Measurements from ENCODE around the gene NME5.

- no peak for TF ChIP-seq EP300 (IDR thresholded peaks at IDR 0.05; ENCODE audit: borderline replicate concordance in 1 of 2, low read depth in 2 of 2, low read length in 2 of 2)
- TF ChIP-seq POLR2AphosphoS5 (IDR thresholded peaks at IDR 0.05; ENCODE audit: low read depth, low read length) = no peak
- TF ChIP-seq USF2 (IDR thresholded peaks at IDR 0.05; ENCODE audit: low read length) = no peak
- TF ChIP-seq CTCF (IDR thresholded peaks at IDR 0.05; ENCODE audit: control extremely low read depth in 1 of 3, insufficient read depth in 1 of 3, low read depth in 1 of 3, low read length in 3 of 3) = no peak
- TF ChIP-seq GABPA (IDR thresholded peaks at IDR 0.05; ENCODE audit: borderline replicate concordance, insufficient read depth, low read length) = no peak
- TF ChIP-seq EGR1 (IDR thresholded peaks at IDR 0.05; ENCODE audit: borderline replicate concordance, low read depth, low read length) = no peak
- no peak for TF ChIP-seq EZH2 (IDR thresholded peaks at IDR 0.05; ENCODE audit: low read depth, low read length, severe bottlenecking)
- TF ChIP-seq NRF1 (IDR thresholded peaks at IDR 0.05; ENCODE audit: low read depth, low read length) = no peak
- TF ChIP-seq POLR2A (IDR thresholded peaks at IDR 0.05; ENCODE audit: control extremely low read depth in 1 of 2, low read depth in 2 of 2, low read length in 2 of 2) = no peak
- no peak for TF ChIP-seq TAF7 (optimal IDR thresholded peaks at IDR 0.05; ENCODE audit: borderline replicate concordance, low read depth, low read length)
- no peak for TF ChIP-seq HDAC2 (IDR thresholded peaks at IDR 0.05; ENCODE audit: borderline replicate concordance in 1 of 2, low read depth in 2 of 2, low read length in 2 of 2)
Observed at GRCh38 chr5:138140268-138140667, 1.0 kb upstream of the NME5 start.

All from H1 (cell line).